GM06990 (cell line): ENCODE measurements around the gene NUP88.

ENCODE experiments used
- DNase-seq: peaks from one replicate; pipeline ENCODE4 v3.0.0-alpha.2; 2011; ENCODE audit not compliant: insufficient read length; ENCODE audit errors: extremely low read depth
- H3K27me3 ChIP-seq: replicated peaks from 2 replicates; pipeline ENCODE4 v1.6.0; 2011; ENCODE audit warnings: low read length; ENCODE audit not compliant: control insufficient read depth, insufficient read depth
- H3K36me3 ChIP-seq: 2 replicates; pipeline ENCODE4 v1.5.1; 2011; ENCODE audit warnings: low read length; ENCODE audit not compliant: control insufficient read depth, insufficient read depth
- H3K4me3 ChIP-seq: replicated peaks from 2 replicates; pipeline ENCODE4 v1.5.1; 2011; ENCODE audit warnings: low read depth, mild to moderate bottlenecking, control low read depth, low read length
- TF ChIP-seq, protein P1 (sequence below): IDR thresholded peaks from 2 replicates; pipeline ENCODE4 v1.5.1; 2011; ENCODE audit warnings: low read length, control low read depth, mild to moderate bottlenecking, inconsistent platforms; ENCODE audit not compliant: insufficient read depth, poor library complexity, severe bottlenecking

The NUP88 gene

DNA sequence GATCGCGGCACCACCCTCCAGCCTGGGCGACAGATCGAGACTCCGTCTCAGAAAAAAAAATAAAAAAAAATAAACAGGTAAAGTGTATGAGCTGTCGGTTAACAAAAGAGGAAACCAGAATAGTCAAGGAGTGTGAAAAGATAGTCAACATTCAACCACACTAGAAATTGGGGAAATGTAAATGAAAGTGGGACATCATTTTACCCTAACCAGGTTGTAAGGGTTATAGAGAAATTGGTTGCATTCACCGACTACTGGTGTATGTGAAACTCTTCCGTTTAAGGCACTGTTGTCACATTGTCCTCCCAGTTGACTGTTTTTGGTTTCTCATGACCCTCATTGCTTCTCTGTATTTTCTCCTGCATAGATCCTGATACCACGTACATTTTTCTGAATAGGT is 74.5 kb downstream of the NUP88 start:
- no peak overlapping the region for H3K4me3 ChIP-seq
- DNase-seq = peak; percentile 10
- TF ChIP-seq, protein P1, sequence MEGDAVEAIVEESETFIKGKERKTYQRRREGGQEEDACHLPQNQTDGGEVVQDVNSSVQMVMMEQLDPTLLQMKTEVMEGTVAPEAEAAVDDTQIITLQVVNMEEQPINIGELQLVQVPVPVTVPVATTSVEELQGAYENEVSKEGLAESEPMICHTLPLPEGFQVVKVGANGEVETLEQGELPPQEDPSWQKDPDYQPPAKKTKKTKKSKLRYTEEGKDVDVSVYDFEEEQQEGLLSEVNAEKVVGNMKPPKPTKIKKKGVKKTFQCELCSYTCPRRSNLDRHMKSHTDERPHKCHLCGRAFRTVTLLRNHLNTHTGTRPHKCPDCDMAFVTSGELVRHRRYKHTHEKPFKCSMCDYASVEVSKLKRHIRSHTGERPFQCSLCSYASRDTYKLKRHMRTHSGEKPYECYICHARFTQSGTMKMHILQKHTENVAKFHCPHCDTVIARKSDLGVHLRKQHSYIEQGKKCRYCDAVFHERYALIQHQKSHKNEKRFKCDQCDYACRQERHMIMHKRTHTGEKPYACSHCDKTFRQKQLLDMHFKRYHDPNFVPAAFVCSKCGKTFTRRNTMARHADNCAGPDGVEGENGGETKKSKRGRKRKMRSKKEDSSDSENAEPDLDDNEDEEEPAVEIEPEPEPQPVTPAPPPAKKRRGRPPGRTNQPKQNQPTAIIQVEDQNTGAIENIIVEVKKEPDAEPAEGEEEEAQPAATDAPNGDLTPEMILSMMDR = no peak
- peaks cover 5% of the 10 kb centered on the region for H3K36me3 ChIP-seq
- H3K27me3 ChIP-seq = no peaks in the 10 kb centered on the region
